ENCODE data around the gene GPC3.
"Not testable (repeated sequence)": the region's sequence is repeated elsewhere in the genome, so short reads cannot be mapped to it uniquely, and the experiment has no call there.

Gene GPC3

GRCh38 chrX:133995759-133996158 is 10.4 kb upstream of the GPC3 start:
- no peak for DNase-seq (ENCODE audit: low read depth)

DNA sequence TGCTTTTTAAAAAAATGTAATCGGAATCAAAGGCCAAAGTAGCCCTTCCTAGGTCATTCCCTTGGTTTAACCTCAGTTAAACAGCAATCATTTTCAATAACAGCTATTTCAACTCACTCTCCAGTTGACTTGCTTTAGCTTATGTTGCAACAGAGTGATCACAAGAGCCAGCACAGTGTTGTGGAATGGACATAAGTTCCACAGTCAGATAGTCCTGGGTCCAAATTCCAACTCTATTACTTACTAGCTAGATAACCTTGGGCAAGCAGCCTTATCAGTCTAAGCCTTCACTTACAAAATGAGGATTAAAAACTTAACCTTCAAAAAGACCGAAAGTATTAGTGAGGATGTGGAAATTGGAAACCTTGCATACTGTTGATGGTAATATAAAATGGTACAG is 9.2 kb upstream of the GPC3 start:
- peak; percentile 60 for DNase-seq (ENCODE audit: low read depth)

GRCh38 chrX:133992882-133993281 is 7.5 kb upstream of the GPC3 start:
- DNase-seq (ENCODE audit: low read depth) = no peak

DNA sequence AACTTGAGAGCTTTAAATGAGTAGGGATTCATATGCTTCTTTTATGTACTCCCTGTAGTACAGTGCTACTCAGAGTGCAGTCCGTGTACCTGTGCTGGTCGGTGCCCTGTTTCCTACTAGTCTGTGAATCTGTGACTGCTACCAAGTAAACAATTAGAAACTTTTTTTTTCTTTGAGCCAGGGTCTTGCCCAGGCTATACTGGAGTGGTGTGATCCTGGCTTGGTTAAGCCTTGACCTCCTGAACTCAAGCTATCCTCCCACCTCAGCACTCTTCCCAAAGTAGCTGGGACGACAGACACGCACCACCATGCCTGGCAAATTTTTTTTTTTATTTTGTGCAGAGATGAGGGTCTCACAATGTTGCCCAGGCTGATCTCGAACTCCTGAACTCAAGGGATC is 6.4 kb upstream of the GPC3 start:
- DNase-seq (ENCODE audit: low read depth) = no peak

GRCh38 chrX:133991057-133991456 is 5.7 kb upstream of the GPC3 start:
- not testable (repeated sequence) for DNase-seq (ENCODE audit: low read depth)

DNA sequence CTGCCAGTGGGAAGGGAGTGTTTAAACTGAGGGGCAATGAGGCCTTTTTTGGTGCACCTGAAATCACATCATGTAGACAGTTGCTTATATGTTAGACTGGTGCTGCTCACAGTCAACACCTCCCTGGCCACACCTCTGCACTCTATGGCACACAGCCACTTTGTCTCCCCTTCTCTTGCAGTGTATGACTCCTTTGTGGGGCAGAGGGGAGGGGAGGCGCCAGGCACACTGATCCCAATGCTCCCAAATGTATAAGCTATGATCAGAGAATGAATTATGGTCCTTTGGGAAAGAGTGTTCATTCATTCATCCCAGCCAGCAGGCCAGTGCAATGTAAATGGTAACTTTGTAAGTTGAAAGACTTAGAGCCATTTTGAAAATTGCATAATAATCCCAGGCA is 4.6 kb upstream of the GPC3 start:
- no peak for DNase-seq (ENCODE audit: low read depth)

DNA sequence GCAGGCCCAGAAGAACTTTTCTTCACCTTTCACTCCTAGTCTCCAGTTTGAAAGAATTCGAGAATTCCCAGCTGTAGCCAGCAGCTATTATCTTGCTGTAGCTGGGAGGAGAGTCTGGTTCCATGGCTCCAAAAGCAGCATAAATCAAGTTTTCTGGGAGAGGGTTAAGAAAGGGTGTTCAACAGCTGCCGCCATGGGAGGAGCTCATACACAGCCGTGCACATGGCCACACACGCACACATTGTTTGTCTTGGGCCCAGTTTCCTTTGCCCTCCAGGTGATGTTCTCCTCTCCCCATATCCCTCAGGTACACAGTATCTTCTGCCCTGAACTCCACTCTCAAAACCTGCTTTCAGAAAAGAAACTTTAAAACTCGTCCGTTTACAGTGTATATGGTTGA is 4.1 kb upstream of the GPC3 start:
- DNase-seq (ENCODE audit: low read depth) = no peak

DNA sequence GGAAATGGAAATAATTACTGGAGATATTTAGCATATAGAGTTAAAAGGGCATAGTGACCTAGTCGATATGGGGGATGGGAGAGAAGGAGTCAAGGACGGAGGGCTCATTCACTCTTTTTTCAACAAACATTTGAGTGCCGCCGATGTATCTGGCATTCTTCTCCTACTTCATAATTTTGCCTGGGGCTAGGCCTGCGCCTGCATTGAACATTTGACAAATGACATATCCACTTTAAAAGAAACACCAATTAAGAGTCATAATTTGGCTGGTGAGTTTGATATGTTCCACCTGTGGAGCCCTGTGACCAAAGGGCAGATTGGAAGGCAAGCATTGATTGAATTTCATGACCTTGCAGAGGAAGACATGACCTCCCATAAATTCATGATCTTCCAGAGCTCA is 2.6 kb upstream of the GPC3 start:
- no peak for DNase-seq (ENCODE audit: low read depth)

DNA sequence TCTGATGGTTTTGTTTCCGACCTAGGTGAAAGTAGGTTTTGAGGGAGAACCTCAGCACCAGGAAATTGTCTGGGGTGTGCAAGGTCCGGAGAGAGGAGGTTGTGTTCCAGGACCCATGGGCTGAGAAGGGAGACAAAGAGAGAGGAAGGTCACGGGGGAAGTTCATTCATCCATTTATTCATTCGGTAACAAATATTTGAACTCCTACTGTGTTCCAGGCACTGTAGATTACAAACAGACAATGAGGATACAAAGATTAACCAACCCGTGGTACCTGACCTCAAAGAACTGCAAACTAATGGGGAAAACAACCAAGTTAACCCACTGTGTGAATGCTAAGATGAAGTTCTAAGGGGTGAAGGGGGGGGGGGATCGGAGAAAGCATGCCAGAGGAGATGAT is 1.8 kb upstream of the GPC3 start:
- DNase-seq (ENCODE audit: low read depth) = no peak

- DNase-seq (ENCODE audit: low read depth) = no peak
These were observed 731 bp upstream of the GPC3 start for GRCh38 chrX:133985967-133986683.

GRCh38 chrX:133984857-133985163 is 584 bp downstream of the GPC3 start:
- no peak for DNase-seq (ENCODE audit: low read depth)

DNA sequence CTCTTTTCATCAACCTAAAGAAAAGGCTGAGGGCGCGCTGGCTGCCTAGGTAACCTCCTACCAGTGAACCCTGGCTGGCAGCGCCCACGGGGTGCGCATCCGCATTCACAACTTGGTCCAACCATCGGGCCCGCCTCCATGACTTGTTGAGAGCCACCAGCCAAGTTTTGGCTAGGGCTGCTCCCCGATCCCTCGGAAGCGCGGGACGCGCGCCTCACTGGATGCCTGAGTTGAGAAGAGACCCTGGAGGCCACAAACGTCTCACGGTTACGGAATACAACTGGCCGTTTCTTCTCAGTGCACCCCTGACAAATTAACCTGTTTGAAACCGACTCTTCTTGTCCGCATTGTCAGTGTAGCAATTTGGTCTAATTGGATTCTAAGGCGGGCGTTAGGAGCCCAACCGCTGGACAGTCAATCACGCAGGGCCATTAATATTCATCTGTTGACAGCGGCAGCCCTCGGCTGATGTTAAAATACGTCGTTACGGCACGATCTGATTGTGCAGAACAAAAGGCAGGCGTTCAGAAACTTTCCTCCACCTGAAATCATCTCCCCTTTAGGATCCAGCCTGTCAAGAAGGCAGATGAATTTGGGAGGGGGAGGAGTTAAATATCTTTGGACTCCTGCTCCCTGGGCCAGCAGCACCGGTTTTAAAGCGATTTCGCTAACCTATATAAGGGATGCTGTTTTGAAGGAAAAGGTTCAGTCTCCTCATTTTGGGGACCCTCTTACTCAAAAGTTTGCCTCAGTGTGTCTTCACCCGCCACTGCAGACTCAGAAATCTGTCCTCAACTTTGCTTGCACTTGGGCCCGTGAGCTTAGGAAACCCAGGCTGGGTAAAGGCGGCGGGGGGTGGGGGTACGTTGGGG is 1.2 kb downstream of the GPC3 start:
- no peak for DNase-seq (ENCODE audit: low read depth)

DNA sequence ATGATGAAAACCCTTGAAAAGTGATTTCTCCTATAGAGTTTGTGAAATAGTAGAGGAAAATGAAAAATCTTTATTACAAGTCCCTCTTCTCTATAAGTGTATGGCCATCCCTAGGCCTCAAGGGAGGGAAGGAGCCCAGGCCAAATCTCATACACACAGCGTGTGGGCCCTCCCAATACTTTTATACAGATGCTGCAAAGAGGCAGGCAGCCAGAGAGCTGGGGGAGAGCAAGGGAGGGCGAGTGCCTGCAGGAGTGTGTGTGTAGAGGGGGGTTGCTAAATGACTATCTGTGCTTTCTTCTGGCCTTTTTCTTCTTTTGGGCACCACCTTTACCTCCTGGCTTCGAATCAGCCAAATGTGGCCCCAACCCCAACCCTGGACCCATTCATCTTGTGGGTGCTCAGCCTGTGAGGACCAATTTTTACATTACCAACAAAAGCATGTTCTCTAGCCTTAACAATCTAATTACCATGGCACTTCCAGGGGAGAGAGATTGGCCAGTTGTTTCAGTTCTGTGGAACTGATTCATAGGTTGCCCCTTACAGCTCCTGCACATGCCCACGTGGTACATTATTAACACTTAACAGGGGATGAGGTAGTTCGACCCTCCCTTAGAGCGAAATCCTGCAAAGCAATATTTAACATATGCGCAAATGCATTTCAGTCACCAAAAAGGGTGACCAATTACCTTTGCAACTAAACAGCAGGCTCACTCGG is 2.0 kb downstream of the GPC3 start:
- DNase-seq (ENCODE audit: low read depth) = no peak

GRCh38 chrX:133981924-133982323 is 3.5 kb downstream of the GPC3 start:
- DNase-seq (ENCODE audit: low read depth) = no peak

- DNase-seq (ENCODE audit: low read depth) = peak; percentile 33
These were observed 4.4 kb downstream of the GPC3 start for GRCh38 chrX:133980832-133981588.

GRCh38 chrX:133980406-133980805 is 5.0 kb downstream of the GPC3 start:
- peak; percentile 25 for DNase-seq (ENCODE audit: low read depth)

- no peak for DNase-seq (ENCODE audit: low read depth)
These were observed 5.7 kb downstream of the GPC3 start for GRCh38 chrX:133979641-133980230.

DNA sequence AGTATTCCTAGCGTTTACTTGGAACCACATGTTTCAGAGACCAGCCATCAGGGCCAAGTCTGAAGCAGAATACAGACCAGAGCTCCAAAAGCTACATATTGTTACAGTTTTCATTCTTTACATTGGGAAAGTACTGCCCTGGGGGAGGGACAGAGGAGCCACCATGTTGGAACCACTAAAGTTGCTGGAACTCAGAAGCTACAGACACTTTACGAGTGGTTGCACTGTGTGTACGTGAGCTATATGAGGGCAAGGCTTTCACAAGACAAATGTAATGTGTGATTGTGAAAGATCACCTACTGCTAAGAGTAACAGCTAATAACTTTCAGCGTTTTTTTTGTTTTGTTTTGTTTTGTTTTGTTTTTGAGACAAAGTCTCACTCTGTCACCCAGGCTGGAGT is 11.7 kb downstream of the GPC3 start:
- no peak for DNase-seq (ENCODE audit: low read depth)

- no peak for DNase-seq (ENCODE audit: low read depth)
These were observed 12.5 kb downstream of the GPC3 start for GRCh38 chrX:133972916-133973315.

DNA sequence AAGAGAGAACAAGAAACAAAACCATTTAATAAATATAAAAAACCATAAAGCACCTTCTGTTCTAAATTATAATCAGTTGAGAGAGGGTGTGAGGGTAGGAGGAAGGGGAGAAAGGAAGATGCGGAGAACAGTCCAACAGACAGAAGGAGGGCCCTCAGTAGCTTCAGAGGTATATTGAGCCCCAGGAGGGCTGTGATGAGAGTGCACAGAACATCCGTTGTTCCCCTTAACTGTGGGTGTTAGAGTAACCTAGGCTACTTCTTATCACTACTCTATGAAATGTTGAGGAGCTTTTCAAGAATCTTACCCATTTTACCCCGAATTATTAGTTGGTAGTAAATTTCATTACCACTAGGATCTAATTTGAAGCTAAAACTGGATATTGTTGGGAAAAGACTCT is 13.8 kb downstream of the GPC3 start:
- no peak for DNase-seq (ENCODE audit: low read depth)

DNA sequence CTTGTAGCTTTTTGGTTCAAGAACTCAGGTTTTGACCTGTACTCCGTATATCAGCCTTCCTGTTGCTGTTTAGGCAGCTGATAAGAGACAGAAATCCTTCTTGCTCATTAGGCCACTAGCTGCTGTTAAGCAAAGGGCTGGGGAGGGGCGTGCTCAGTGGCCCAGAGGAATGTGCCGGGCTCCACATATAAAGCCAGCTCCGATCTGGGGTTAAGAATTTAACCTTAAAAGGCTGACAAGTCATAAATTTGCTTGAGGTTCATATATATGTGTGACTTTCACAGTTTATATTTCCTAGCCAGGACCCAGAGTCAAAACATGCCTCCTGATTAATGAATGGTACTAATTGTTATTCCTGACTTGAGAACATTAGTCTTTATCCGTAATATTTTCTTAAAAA is 15.3 kb downstream of the GPC3 start:
- DNase-seq (ENCODE audit: low read depth) = no peak

GRCh38 chrX:133969191-133969590 is 16.2 kb downstream of the GPC3 start:
- DNase-seq (ENCODE audit: low read depth) = no peak
